ENCODE data around the gene VWA8. TPM values are rescaled to one million over a fixed set of nuclear protein-coding genes. Genes with fewer than 3 reads are reported as not detected.

The VWA8 gene
- total RNA-seq: 33.4 TPM

GRCh38 chr13:41960637-41961465 is at the start of gene VWA8:
VWA8 (minus strand) TSS chr13:41961109; CDS start chr13:41961015, 94 bp downstream.
- no peaks in the 10 kb centered on the region for H3K36me3 ChIP-seq
- H3K27ac ChIP-seq: peak within 1 kb of the TSS; percentile 79
- H3K9me3 ChIP-seq: no peaks in the 10 kb centered on the region
- TF ChIP-seq CTCF (IDR thresholded peaks at IDR 0.05) (no peak), POLR2AphosphoS5 (IDR thresholded peaks at IDR 0.05; ENCODE audit: insufficient read depth in 1 of 2, low read depth in 1 of 2) (peak in 1 of 2 donors; percentile 69), POLR2A (IDR thresholded peaks at IDR 0.05) (no peak)
- DNase-seq (ENCODE audit: extremely low spot score in 2 of 2): no peak
- intact Hi-C loops (cut with DNase I): no loop called here
- no peaks in the 10 kb centered on the region for H3K27me3 ChIP-seq
- H3K4me1 ChIP-seq: peaks cover 12% of the 10 kb centered on the region
- peak within 1 kb of the TSS; percentile 80 to 88 for H3K4me3 ChIP-seq

GRCh38 chr13:42009057-42009456 is 48.1 kb upstream of the VWA8 start:
- intact Hi-C loops (cut with DNase I): no loop called here
- H3K4me1 ChIP-seq: no peaks in the 10 kb centered on the region
- H3K9me3 ChIP-seq: no peaks in the 10 kb centered on the region
- TF ChIP-seq POLR2A (IDR thresholded peaks at IDR 0.05) (no peak), CTCF (IDR thresholded peaks at IDR 0.05) (no peak), POLR2AphosphoS5 (IDR thresholded peaks at IDR 0.05; ENCODE audit: insufficient read depth in 1 of 2, low read depth in 1 of 2) (no peak)
- no peak for DNase-seq (ENCODE audit: extremely low spot score in 2 of 2)
- no peaks in the 10 kb centered on the region for H3K27me3 ChIP-seq
- H3K4me3 ChIP-seq: no peak overlapping the region
- H3K27ac ChIP-seq: no peak overlapping the region
- no peaks in the 10 kb centered on the region for H3K36me3 ChIP-seq

- intact Hi-C loops (cut with DNase I): no loop called here
- no peak for DNase-seq (ENCODE audit: extremely low spot score in 2 of 2)
- TF ChIP-seq POLR2AphosphoS5 (IDR thresholded peaks at IDR 0.05; ENCODE audit: insufficient read depth in 1 of 2, low read depth in 1 of 2): no peak
- TF ChIP-seq CTCF (IDR thresholded peaks at IDR 0.05): no peak
- TF ChIP-seq POLR2A (IDR thresholded peaks at IDR 0.05): no peak
- no peak overlapping the region for H3K4me3 ChIP-seq
- no peaks in the 10 kb centered on the region for H3K4me1 ChIP-seq
- H3K9me3 ChIP-seq: no peaks in the 10 kb centered on the region
- H3K27ac ChIP-seq: no peak overlapping the region
- H3K27me3 ChIP-seq: no peaks in the 10 kb centered on the region
- no peaks in the 10 kb centered on the region for H3K36me3 ChIP-seq
Observed at GRCh38 chr13:42007844-42008243, 46.9 kb upstream of the VWA8 start.

- Histone ChIP-seq H3K36me3 (no peaks in the 10 kb centered on the region), H3K4me3 (no peak overlapping the region), H3K27me3 (no peaks in the 10 kb centered on the region), H3K4me1 (no peaks in the 10 kb centered on the region), H3K27ac (no peak overlapping the region), H3K9me3 (no peaks in the 10 kb centered on the region)
- no peak for DNase-seq (ENCODE audit: extremely low spot score in 2 of 2)
- TF ChIP-seq POLR2AphosphoS5 (IDR thresholded peaks at IDR 0.05; ENCODE audit: insufficient read depth in 1 of 2, low read depth in 1 of 2): no peak
- TF ChIP-seq POLR2A (IDR thresholded peaks at IDR 0.05): no peak
- no peak for TF ChIP-seq CTCF (IDR thresholded peaks at IDR 0.05)
- intact Hi-C loops (cut with DNase I): no loop called here
Observed at GRCh38 chr13:42002066-42002465, 41.2 kb upstream of the VWA8 start.

- intact Hi-C loops (cut with DNase I): no loop called here
- TF ChIP-seq POLR2AphosphoS5 (IDR thresholded peaks at IDR 0.05; ENCODE audit: insufficient read depth in 1 of 2, low read depth in 1 of 2) (peak in 1 of 2 donors; percentile 20), CTCF (IDR thresholded peaks at IDR 0.05) (no peak), POLR2A (IDR thresholded peaks at IDR 0.05) (no peak)
- H3K9me3 ChIP-seq: no peaks in the 10 kb centered on the region
- no peaks in the 10 kb centered on the region for H3K4me1 ChIP-seq
- no peak overlapping the region for H3K27ac ChIP-seq
- no peaks in the 10 kb centered on the region for H3K36me3 ChIP-seq
- DNase-seq (ENCODE audit: extremely low spot score in 2 of 2): no peak
- H3K27me3 ChIP-seq: no peaks in the 10 kb centered on the region
- no peak overlapping the region for H3K4me3 ChIP-seq
Observed at GRCh38 chr13:42001580-42001979, 40.7 kb upstream of the VWA8 start.
